Activated T-helper 17 cell treated with anti-CD3 and anti-CD28 coated beads, Interleukin-2, amount 50 U/mL, for 72 hours (primary cell): ENCODE data around the gene COL20A1. TPM values are rescaled to one million over a fixed set of nuclear protein-coding genes. Genes with fewer than 3 reads are reported as not detected.
A peak's percentile ranks its signal among the peaks of the same experiment; 100 is the strongest.

ENCODE experiments used
- ATAC-seq: fragments of 150-1000 bp; cut with Tn5 transposase; replicated peaks from 2 replicates; pipeline ENCODE4 v1.10.0; 2021; ENCODE audit warnings: mild to moderate bottlenecking, moderate library complexity
- H3K27ac Mint-ChIP-seq: one replicate; pipeline ENCODE4 v1.8.0; 2022; ENCODE audit warnings: mixed read lengths
- H3K27me3 Mint-ChIP-seq: one replicate; pipeline ENCODE4 v1.8.0; 2022; ENCODE audit warnings: mixed read lengths
- H3K36me3 Mint-ChIP-seq: one replicate; pipeline ENCODE4 v1.8.0; 2022; ENCODE audit warnings: low read depth, mild to moderate bottlenecking, mixed read lengths
- H3K4me1 Mint-ChIP-seq: one replicate; pipeline ENCODE4 v1.8.0; 2022; ENCODE audit warnings: mixed read lengths
- H3K4me3 Mint-ChIP-seq: one replicate; pipeline ENCODE4 v1.8.0; 2022; ENCODE audit warnings: mild to moderate bottlenecking, mixed read lengths
- H3K9me3 Mint-ChIP-seq: one replicate; pipeline ENCODE4 v1.8.0; 2022; ENCODE audit warnings: mixed read lengths
- total RNA-seq, 2 donors: library from RNA; stranded (reverse); gene quantifications; one replicate each; pipeline ENCODE4 v1.2.3, GENCODE V29; 2022

Gene COL20A1
- total RNA-seq, 2 donors from 2014 or later: 0.16 to 0.17 TPM

- Mint-ChIP-seq H3K4me1 (no peaks in the 10 kb centered on the region), H3K4me3 (no peak overlapping the region), H3K36me3 (peaks cover 51% of the 10 kb centered on the region), H3K27ac (no peak overlapping the region), H3K9me3 (no peaks in the 10 kb centered on the region), H3K27me3 (no peaks in the 10 kb centered on the region)
- no peak for ATAC-seq
Observed at GRCh38 chr20:63280371-63280770, 12.6 kb upstream of the COL20A1 start.

GRCh38 chr20:63280929-63281545 is 11.9 kb upstream of the COL20A1 start:
- H3K9me3 Mint-ChIP-seq: no peaks in the 10 kb centered on the region
- peaks cover 57% of the 10 kb centered on the region for H3K36me3 Mint-ChIP-seq
- H3K27me3 Mint-ChIP-seq: no peaks in the 10 kb centered on the region
- H3K4me3 Mint-ChIP-seq: no peak overlapping the region
- no peak for ATAC-seq
- H3K27ac Mint-ChIP-seq: no peak overlapping the region
- no peaks in the 10 kb centered on the region for H3K4me1 Mint-ChIP-seq

GRCh38 chr20:63281742-63282665 is 11.0 kb upstream of the COL20A1 start:
- Mint-ChIP-seq H3K36me3 (peaks cover 48% of the 10 kb centered on the region), H3K4me1 (no peaks in the 10 kb centered on the region), H3K4me3 (no peak overlapping the region), H3K9me3 (no peaks in the 10 kb centered on the region), H3K27ac (no peak overlapping the region), H3K27me3 (no peaks in the 10 kb centered on the region)
- ATAC-seq: no peak

- H3K27me3 Mint-ChIP-seq: no peaks in the 10 kb centered on the region
- no peak for ATAC-seq
- no peaks in the 10 kb centered on the region for H3K9me3 Mint-ChIP-seq
- H3K4me3 Mint-ChIP-seq: no peak overlapping the region
- peaks cover 39% of the 10 kb centered on the region for H3K36me3 Mint-ChIP-seq
- no peaks in the 10 kb centered on the region for H3K4me1 Mint-ChIP-seq
- H3K27ac Mint-ChIP-seq: no peak overlapping the region
Observed at GRCh38 chr20:63282946-63283345, 10.0 kb upstream of the COL20A1 start.

- ATAC-seq: peak; percentile 30
- Mint-ChIP-seq H3K27me3 (no peaks in the 10 kb centered on the region), H3K4me3 (peak overlapping the region; percentile 68), H3K4me1 (no peaks in the 10 kb centered on the region), H3K27ac (peak overlapping the region; percentile 77), H3K9me3 (no peaks in the 10 kb centered on the region), H3K36me3 (peaks cover 38% of the 10 kb centered on the region)
Observed at GRCh38 chr20:63283397-63284082, 9.4 kb upstream of the COL20A1 start.

GRCh38 chr20:63284083-63284440 is 8.9 kb upstream of the COL20A1 start:
- no peaks in the 10 kb centered on the region for H3K9me3 Mint-ChIP-seq
- ATAC-seq: peak; percentile 76
- H3K27ac Mint-ChIP-seq: peak overlapping the region; percentile 77
- H3K4me1 Mint-ChIP-seq: no peaks in the 10 kb centered on the region
- H3K4me3 Mint-ChIP-seq: peak overlapping the region; percentile 68
- H3K36me3 Mint-ChIP-seq: peaks cover 38% of the 10 kb centered on the region
- no peaks in the 10 kb centered on the region for H3K27me3 Mint-ChIP-seq

GRCh38 chr20:63284544-63284949 is 8.4 kb upstream of the COL20A1 start:
- no peaks in the 10 kb centered on the region for H3K4me1 Mint-ChIP-seq
- peak overlapping the region; percentile 68 for H3K4me3 Mint-ChIP-seq
- no peaks in the 10 kb centered on the region for H3K27me3 Mint-ChIP-seq
- H3K36me3 Mint-ChIP-seq: peaks cover 33% of the 10 kb centered on the region
- ATAC-seq: peak; percentile 38
- H3K9me3 Mint-ChIP-seq: no peaks in the 10 kb centered on the region
- H3K27ac Mint-ChIP-seq: no peak overlapping the region

- no peak for ATAC-seq
- no peaks in the 10 kb centered on the region for H3K9me3 Mint-ChIP-seq
- peak overlapping the region; percentile 68 for H3K4me3 Mint-ChIP-seq
- no peaks in the 10 kb centered on the region for H3K4me1 Mint-ChIP-seq
- H3K36me3 Mint-ChIP-seq: peaks cover 28% of the 10 kb centered on the region
- no peak overlapping the region for H3K27ac Mint-ChIP-seq
- H3K27me3 Mint-ChIP-seq: no peaks in the 10 kb centered on the region
Observed at GRCh38 chr20:63284981-63285524, 7.9 kb upstream of the COL20A1 start.

- H3K4me3 Mint-ChIP-seq: peak overlapping the region; percentile 68
- peaks cover 20% of the 10 kb centered on the region for H3K36me3 Mint-ChIP-seq
- H3K27ac Mint-ChIP-seq: no peak overlapping the region
- H3K4me1 Mint-ChIP-seq: no peaks in the 10 kb centered on the region
- H3K9me3 Mint-ChIP-seq: no peaks in the 10 kb centered on the region
- H3K27me3 Mint-ChIP-seq: no peaks in the 10 kb centered on the region
- ATAC-seq: no peak
Observed at GRCh38 chr20:63285636-63286615, 7.1 kb upstream of the COL20A1 start.

- no peaks in the 10 kb centered on the region for H3K9me3 Mint-ChIP-seq
- H3K27me3 Mint-ChIP-seq: no peaks in the 10 kb centered on the region
- no peak for ATAC-seq
- no peak overlapping the region for H3K27ac Mint-ChIP-seq
- H3K4me1 Mint-ChIP-seq: no peaks in the 10 kb centered on the region
- H3K4me3 Mint-ChIP-seq: no peak overlapping the region
- H3K36me3 Mint-ChIP-seq: peaks cover 20% of the 10 kb centered on the region
Observed at GRCh38 chr20:63286781-63287696, 5.9 kb upstream of the COL20A1 start.

- H3K36me3 Mint-ChIP-seq: peaks cover 20% of the 10 kb centered on the region
- no peak overlapping the region for H3K4me3 Mint-ChIP-seq
- H3K27me3 Mint-ChIP-seq: no peaks in the 10 kb centered on the region
- H3K9me3 Mint-ChIP-seq: no peaks in the 10 kb centered on the region
- H3K27ac Mint-ChIP-seq: no peak overlapping the region
- no peaks in the 10 kb centered on the region for H3K4me1 Mint-ChIP-seq
- ATAC-seq: no peak
Observed at GRCh38 chr20:63287697-63288580, 5.0 kb upstream of the COL20A1 start.

- Mint-ChIP-seq H3K36me3 (peaks cover 20% of the 10 kb centered on the region), H3K4me3 (no peak overlapping the region), H3K27me3 (no peaks in the 10 kb centered on the region), H3K9me3 (no peaks in the 10 kb centered on the region), H3K4me1 (no peaks in the 10 kb centered on the region), H3K27ac (no peak overlapping the region)
- no peak for ATAC-seq
Observed at GRCh38 chr20:63288581-63289251, 4.3 kb upstream of the COL20A1 start.
